IPS-20b (cell line): ENCODE results near the gene RAB1A.
A peak's percentile ranks its signal among the peaks of the same experiment; 100 is the strongest.

Experiments used
- H3K27ac ChIP-seq: one replicate; pipeline ENCODE4 v1.5.1; 2013; ENCODE audit warnings: low read length
- H3K27me3 ChIP-seq: 2 replicates; pipeline ENCODE4 v1.6.1; 2013; ENCODE audit warnings: mild to moderate bottlenecking, low read length, inconsistent platforms; ENCODE audit not compliant: insufficient read depth
- H3K36me3 ChIP-seq: 2 replicates; pipeline ENCODE4 v1.6.1; 2013; ENCODE audit warnings: low read depth, mild to moderate bottlenecking, inconsistent platforms, low read length, moderate library complexity; ENCODE audit not compliant: insufficient read depth
- H3K4me1 ChIP-seq: 2 replicates; pipeline ENCODE4 v1.6.1; 2013; ENCODE audit warnings: mild to moderate bottlenecking, control low read depth, inconsistent platforms, low read length, moderate library complexity; ENCODE audit not compliant: insufficient read depth
- H3K4me3 ChIP-seq: 2 replicates; pipeline ENCODE4 v1.5.1; 2013; ENCODE audit warnings: mild to moderate bottlenecking, low read length, inconsistent platforms
- H3K9ac ChIP-seq: 2 replicates; pipeline ENCODE4 v1.6.1; 2013; ENCODE audit warnings: low read depth, mild to moderate bottlenecking, inconsistent platforms, low read length, moderate library complexity
- H3K9me3 ChIP-seq: 2 replicates; pipeline ENCODE4 v1.6.1; 2013; ENCODE audit warnings: mild to moderate bottlenecking, low read depth, low read length, inconsistent platforms; ENCODE audit not compliant: insufficient read depth

RAB1A gene

DNA sequence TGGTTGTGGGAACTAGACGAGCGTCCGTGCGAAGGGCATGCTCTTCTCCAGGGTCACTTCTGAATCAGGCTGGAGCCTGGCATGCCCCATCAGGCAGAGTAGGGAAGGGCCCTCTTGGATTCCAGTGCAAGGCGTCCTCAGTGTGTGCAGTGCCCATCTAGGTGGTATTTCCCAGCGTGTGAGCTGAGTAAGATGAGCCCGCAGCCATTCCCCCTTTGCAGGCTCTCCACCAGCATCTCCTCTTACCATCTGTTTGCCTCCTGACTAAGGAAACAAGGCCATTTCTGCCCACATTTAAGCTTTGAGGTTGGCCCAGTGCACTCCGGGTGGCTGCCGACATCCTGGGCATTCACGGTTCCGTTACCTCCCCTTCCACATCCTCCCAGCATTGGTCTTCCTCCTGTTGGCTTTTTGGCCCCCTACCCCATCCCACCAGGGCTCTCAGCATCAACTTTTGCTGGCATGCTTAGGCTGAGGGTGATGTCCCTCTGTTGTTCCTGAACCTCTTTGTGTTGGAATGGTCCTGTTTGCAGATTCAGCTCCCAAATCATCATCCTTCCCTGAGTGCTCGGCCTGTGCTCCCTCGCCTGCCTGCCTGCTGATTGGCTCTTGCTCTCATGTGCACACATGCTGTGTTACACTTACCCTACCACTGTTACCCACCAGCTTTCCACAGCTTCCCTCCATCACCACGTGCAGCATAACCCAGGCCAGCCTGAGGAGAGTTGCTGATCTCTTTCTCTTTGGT lies 61.9 kb downstream of the RAB1A start:
- 0 out of 2 replicates have a peak, but pooled peaks cover 3% of the 10 kb centered on the region for H3K4me1 ChIP-seq
- no peak overlapping the region for H3K27ac ChIP-seq
- no peak overlapping the region for H3K9ac ChIP-seq

GRCh38 chr2:65064728-65065552 lies 65.0 kb downstream of the RAB1A start:
- Histone ChIP-seq H3K9ac (no peak overlapping the region), H3K9me3 (no peaks in the 10 kb centered on the region), H3K4me3 (no peak overlapping the region), H3K36me3 (peaks cover 8% of the 10 kb centered on the region), H3K4me1 (0 out of 2 replicates have a peak, but pooled peaks cover 3% of the 10 kb centered on the region), H3K27me3 (no peaks in the 10 kb centered on the region), H3K27ac (no peak overlapping the region)

More for the DNA sequence above, 61.9 kb downstream of the RAB1A start:
- Histone ChIP-seq H3K27me3 (no peaks in the 10 kb centered on the region), H3K36me3 (peaks cover 38% of the 10 kb centered on the region), H3K9me3 (no peaks in the 10 kb centered on the region), H3K4me3 (no peak overlapping the region)

DNA sequence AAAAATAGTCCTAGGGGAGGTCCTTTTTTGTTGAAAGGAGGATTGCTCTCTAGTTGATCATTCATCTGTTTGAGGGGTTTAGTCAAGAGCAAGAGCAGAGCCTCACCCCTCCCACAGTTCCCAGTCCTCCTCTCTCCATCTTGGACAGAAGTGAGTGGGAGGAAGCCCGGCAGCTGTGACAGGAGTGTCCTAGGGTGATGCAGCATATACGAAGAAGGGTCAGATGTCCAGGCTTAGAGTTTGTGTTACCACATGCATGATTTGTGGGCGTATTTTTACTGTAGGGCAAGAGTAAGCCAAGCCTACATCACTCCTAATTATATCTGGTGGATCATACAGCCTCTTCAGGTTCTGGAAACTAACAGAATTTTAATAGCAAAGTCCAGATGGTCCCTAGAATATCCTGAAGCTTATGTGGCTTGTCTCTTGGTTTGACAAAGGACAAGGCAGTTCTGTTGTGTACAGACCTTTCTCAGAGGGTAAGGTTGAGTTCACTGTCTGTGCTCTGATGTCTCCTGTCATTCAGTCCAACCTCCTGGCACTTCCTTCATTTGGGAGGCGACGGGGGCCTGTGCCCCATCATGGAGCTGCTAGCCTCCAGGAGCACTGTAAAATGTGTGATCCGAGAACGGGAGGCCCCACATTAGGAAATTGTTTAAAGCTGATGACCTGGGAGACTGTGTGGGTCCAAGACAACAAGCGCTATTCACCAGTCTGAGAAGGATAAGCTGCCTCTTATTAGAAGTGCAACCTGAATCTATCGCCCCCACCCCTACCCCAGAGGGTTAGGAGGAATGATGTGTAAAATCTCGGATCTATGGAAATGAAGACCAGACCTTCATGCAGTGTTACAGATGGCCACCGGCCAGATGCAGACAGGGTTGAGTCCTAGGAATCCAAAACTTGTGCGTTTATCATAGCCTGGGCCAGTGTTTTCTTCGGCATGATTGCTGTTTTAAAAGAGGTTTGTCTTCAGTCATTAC lies 66.8 kb downstream of the RAB1A start:
- H3K4me3 ChIP-seq: no peak overlapping the region
- H3K4me1 ChIP-seq: 0 out of 2 replicates have a peak, but pooled peaks cover 3% of the 10 kb centered on the region
- no peaks in the 10 kb centered on the region; the same call in 1 of the 2 replicates for H3K36me3 ChIP-seq
- no peak overlapping the region for H3K27ac ChIP-seq
- H3K27me3 ChIP-seq: no peaks in the 10 kb centered on the region
- H3K9me3 ChIP-seq: no peaks in the 10 kb centered on the region
- H3K9ac ChIP-seq: no peak overlapping the region

- Histone ChIP-seq H3K27ac (no peak overlapping the region), H3K36me3 (no peaks in the 10 kb centered on the region; the same call in 1 of the 2 replicates), H3K27me3 (no peaks in the 10 kb centered on the region), H3K9me3 (no peaks in the 10 kb centered on the region), H3K4me1 (peaks cover 7% of the 10 kb centered on the region; the same call in 1 of the 2 replicates), H3K4me3 (no peak overlapping the region), H3K9ac (no peak overlapping the region)
These were observed 68.0 kb downstream of the RAB1A start for GRCh38 chr2:65061910-65062339.

DNA sequence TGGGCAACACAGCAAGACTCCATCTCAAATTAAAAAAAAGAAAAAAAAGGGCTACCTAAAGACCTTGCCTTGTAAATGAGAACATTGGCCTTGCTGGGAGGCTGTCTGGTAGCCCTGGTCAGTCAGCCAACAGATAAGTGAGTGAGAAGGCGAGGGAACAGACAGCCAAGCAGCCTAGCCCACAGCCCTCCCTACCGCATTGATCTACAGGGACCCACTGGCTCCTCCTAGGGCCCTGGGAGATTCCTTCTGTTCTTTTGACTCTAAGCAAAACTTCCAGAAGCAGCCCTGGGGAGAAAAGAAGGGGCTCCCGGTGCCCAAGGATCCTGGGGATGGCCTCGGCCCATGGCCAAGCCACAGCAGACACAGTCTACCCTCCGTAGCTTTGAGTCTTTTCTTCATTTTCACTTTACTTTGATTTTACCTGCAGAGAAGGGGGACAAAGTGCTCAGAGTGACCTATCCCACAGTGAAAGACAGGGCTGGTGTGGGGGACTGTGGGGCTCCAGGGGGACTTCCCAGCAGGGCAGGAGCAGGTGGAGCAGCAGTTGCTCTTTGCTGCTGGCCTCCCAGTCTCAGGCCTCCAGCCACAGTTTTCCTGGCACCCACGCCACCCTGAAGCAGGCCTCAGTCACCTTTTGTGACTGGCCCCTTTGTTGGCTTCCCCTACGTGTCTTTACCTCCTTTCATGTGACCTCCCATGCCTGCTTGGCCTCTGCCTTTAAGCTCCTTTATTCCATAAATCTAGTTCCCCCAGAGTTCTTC lies 68.6 kb downstream of the RAB1A start:
- Histone ChIP-seq H3K9me3 (no peaks in the 10 kb centered on the region), H3K9ac (no peak overlapping the region), H3K4me3 (no peak overlapping the region), H3K27me3 (no peaks in the 10 kb centered on the region), H3K27ac (no peak overlapping the region), H3K4me1 (peaks cover 7% of the 10 kb centered on the region; the same call in 1 of the 2 replicates), H3K36me3 (no peaks in the 10 kb centered on the region; the same call in 1 of the 2 replicates)

DNA sequence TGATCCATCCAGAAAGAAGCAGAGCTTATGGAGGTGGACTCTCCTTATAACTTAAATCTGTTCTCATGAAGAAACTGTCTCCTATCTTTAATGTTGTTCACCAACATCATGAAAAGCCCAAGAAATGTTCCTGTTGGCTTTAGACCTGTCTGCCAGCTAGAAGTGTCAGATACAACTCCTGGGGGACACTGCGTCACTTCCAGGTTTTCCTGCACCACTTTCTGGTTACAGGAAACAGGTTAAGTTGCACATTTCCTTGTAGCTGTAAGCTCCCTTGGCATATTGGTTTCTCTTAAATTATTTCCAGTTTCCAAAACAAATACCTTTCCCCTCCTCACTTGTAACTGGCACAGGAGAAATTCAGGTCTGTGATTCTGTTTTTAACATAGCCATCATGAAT lies 70.8 kb downstream of the RAB1A start:
- Histone ChIP-seq H3K9me3 (no peaks in the 10 kb centered on the region), H3K36me3 (no peaks in the 10 kb centered on the region; the same call in 1 of the 2 replicates), H3K27me3 (no peaks in the 10 kb centered on the region), H3K9ac (no peak overlapping the region), H3K4me3 (no peak overlapping the region), H3K27ac (no peak overlapping the region), H3K4me1 (peaks cover 5% of the 10 kb centered on the region; the same call in 1 of the 2 replicates)

DNA sequence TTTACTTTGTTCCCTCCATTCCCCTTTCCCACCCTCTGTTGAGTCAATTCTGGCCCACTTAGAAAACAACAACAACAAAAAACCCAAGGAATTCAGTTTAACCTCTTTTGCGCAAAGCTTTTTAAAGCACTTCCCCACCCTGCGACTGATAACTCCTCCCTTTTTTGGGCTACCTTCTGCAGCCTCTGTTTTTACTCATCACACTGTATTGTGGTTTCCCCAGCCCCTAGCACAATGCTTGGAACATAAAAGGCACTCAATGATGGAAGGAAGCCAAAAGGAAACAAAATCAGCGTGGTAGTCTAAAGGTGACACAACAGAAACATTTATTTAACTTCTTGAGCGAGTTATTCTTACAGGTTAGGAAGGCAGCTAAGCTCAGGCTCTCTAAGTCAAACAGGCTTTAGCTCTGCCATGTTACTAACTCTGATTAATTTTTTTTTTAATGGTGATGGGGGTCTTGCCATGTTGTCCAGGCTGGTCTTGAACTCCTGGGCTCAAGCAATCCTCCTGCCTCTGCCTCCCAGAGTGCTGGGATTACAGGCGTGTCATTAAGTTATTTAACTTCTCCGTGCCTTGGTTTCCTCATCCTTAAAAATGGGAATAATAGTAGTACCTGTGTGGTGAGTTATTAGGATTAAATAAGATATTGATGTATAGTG lies 72.4 kb downstream of the RAB1A start:
- Histone ChIP-seq H3K4me1 (peaks cover 5% of the 10 kb centered on the region; the same call in 1 of the 2 replicates), H3K27ac (no peak overlapping the region), H3K4me3 (peak overlapping the region; percentile 84), H3K36me3 (no peaks in the 10 kb centered on the region; the same call in 1 of the 2 replicates), H3K9ac (peak overlapping the region; percentile 90; the same call in 1 of the 2 replicates), H3K27me3 (no peaks in the 10 kb centered on the region), H3K9me3 (no peaks in the 10 kb centered on the region)

GRCh38 chr2:65057054-65057375 lies 72.9 kb downstream of the RAB1A start:
- H3K27ac ChIP-seq: no peak overlapping the region

DNA sequence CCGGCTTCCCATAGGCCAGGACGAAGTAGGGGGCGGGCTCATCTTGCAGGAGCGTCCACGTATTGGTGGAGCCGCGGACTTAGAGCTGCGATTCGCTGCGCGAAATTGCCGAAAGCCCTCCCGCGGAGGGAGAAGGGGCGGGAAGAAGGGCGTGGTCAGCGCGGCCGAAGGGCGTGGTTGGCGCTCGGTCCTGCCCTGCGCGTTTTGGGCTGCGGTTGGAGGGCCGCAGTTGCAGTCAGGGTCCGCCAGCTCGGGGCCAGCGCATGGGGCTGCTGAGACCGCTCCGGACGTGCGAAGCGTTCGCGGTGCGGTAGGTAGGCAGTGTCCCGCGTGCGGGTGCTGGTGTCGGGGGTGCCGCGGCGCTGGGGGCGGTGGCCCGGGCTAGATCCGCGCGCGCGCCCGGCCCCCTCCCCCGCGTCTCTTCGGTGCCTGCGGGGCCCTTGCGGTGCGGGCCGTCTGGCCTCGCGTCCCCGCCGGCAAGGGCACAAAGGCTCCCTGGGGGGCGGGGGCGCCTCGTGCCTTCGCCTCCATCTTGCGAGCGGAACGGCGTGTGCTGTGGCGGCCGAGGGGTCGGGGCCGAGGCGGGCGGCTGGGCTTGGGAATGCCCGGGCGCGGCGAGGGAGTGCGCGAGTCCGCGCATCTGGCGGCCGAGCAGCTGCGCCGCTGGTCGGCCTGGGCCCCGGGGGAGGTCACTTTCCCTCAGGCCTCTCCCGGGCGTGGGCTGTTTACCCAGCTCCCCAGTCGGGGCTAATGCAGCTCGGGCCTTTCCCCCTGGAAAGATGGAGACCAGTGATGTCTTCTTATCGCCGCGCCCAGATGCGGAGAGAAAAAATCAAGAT lies 73.5 kb downstream of the RAB1A start, which contains the start of gene CEP68:
CEP68 (plus strand) TSS at position 202 of the 839 bp plus-strand sequence. CDS start 13,029 bp downstream, outside the sequence.
- Histone ChIP-seq H3K27ac (no peak within 1 kb of the TSS), H3K4me1 (peaks cover 5% of the 10 kb centered on the region; the same call in 1 of the 2 replicates), H3K9ac (peak within 1 kb of the TSS; percentile 90), H3K36me3 (no peaks in the 10 kb centered on the region; the same call in 1 of the 2 replicates), H3K27me3 (no peaks in the 10 kb centered on the region), H3K4me3 (peak within 1 kb of the TSS; percentile 84), H3K9me3 (no peaks in the 10 kb centered on the region)

More at GRCh38 chr2:65057054-65057375, 72.9 kb downstream of the RAB1A start:
- no peaks in the 10 kb centered on the region for H3K27me3 ChIP-seq
- H3K9ac ChIP-seq: peak overlapping the region; percentile 90
- no peaks in the 10 kb centered on the region; the same call in 1 of the 2 replicates for H3K36me3 ChIP-seq
- peaks cover 5% of the 10 kb centered on the region; the same call in 1 of the 2 replicates for H3K4me1 ChIP-seq
- peak overlapping the region; percentile 84 for H3K4me3 ChIP-seq
- no peaks in the 10 kb centered on the region for H3K9me3 ChIP-seq
